Neuronal stem cell (in vitro differentiated cells): ENCODE measurements around the gene NTHL1.

Experiments used
- DNase-seq: peaks from one replicate; pipeline ENCODE4 v3.0.0-alpha.2; 2013; ENCODE audit warnings: low spot score
- H2AFZ ChIP-seq: one replicate; pipeline ENCODE4 v1.6.1; 2013; ENCODE audit warnings: mild to moderate bottlenecking, low read length, inconsistent platforms
- H2AK5ac ChIP-seq: 2 replicates; pipeline ENCODE4 v1.6.1; 2013; ENCODE audit warnings: low read depth, mild to moderate bottlenecking, inconsistent platforms, low read length, moderate library complexity, mixed read lengths
- H2BK120ac ChIP-seq: 2 replicates; pipeline ENCODE4 v1.6.1; 2013; ENCODE audit warnings: low read depth, mild to moderate bottlenecking, inconsistent platforms, low read length, moderate library complexity, mixed read lengths
- H2BK12ac ChIP-seq: one replicate; pipeline ENCODE4 v1.6.1; 2013; ENCODE audit warnings: low read length, inconsistent platforms
- H2BK15ac ChIP-seq: 2 replicates; pipeline ENCODE4 v1.6.1; 2013; ENCODE audit warnings: mild to moderate bottlenecking, low read length, inconsistent platforms, mixed read lengths
- H2BK5ac ChIP-seq: one replicate; pipeline ENCODE4 v1.6.1; 2013; ENCODE audit warnings: inconsistent platforms, mild to moderate bottlenecking, low read length, moderate library complexity
- H3K14ac ChIP-seq: one replicate; pipeline ENCODE4 v1.6.1; 2013; ENCODE audit warnings: low read length, inconsistent platforms
- H3K18ac ChIP-seq: 2 replicates; pipeline ENCODE4 v1.6.1; 2013; ENCODE audit warnings: low read length, inconsistent platforms
- H3K23ac ChIP-seq: 2 replicates; pipeline ENCODE4 v1.6.1; 2013; ENCODE audit warnings: low read depth, mild to moderate bottlenecking, mixed read lengths, low read length, inconsistent platforms; ENCODE audit not compliant: poor library complexity
- H3K27ac ChIP-seq: replicated peaks from 3 replicates; pipeline ENCODE4 v1.5.1; 2013; ENCODE audit warnings: low read length, inconsistent platforms
- H3K27me3 ChIP-seq, 3 experiments: 2 replicates each; pipeline ENCODE4 v1.6.1; 2013; ENCODE audit warnings: low read length in 3 of 3, mild to moderate bottlenecking in 2 of 3, inconsistent platforms in 1 of 3, low read depth in 1 of 3, mixed read lengths in 1 of 3, moderate library complexity in 1 of 3; ENCODE audit not compliant: control insufficient read depth in 3 of 3, insufficient read depth in 3 of 3
- H3K36me3 ChIP-seq, 2 donors: replicated peaks in 1 of 2; 2 replicates each; pipeline ENCODE4 v1.6.1; 2013; ENCODE audit warnings: low read length in 2 of 2; ENCODE audit not compliant: control insufficient read depth in 2 of 2, insufficient read depth in 2 of 2
- H3K4ac ChIP-seq: 2 replicates; pipeline ENCODE4 v1.6.1; 2013; ENCODE audit warnings: inconsistent platforms, mild to moderate bottlenecking, low read length, moderate library complexity
- H3K4me1 ChIP-seq, 2 donors: 1 replicate in 1 of 2; 2 replicates in 1 of 2; pipeline ENCODE4 v1.6.1; 2013; ENCODE audit warnings: low read length in 2 of 2, low read depth in 1 of 2; ENCODE audit not compliant: control insufficient read depth in 2 of 2, insufficient read depth in 1 of 2
- H3K4me2 ChIP-seq: one replicate; pipeline ENCODE4 v1.6.1; 2013; ENCODE audit warnings: mild to moderate bottlenecking, low read length, inconsistent platforms; ENCODE audit not compliant: insufficient read depth, poor library complexity, severe bottlenecking
- H3K4me3 ChIP-seq, 2 donors: 2 replicates each; pipeline ENCODE4 v1.5.1; 2013; ENCODE audit warnings: low read length in 2 of 2, mild to moderate bottlenecking in 2 of 2, inconsistent platforms in 1 of 2, moderate library complexity in 1 of 2
- H3K79me1 ChIP-seq: one replicate; pipeline ENCODE4 v1.6.1; 2013; ENCODE audit warnings: low read depth, mild to moderate bottlenecking, inconsistent platforms, low read length, moderate library complexity
- H3K9ac ChIP-seq: one replicate; pipeline ENCODE4 v1.6.1; 2013; ENCODE audit warnings: mild to moderate bottlenecking, low read depth, low read length, inconsistent platforms; ENCODE audit not compliant: poor library complexity
- H3K9me3 ChIP-seq, 2 donors: replicated peaks in 1 of 2; 2 replicates each; pipeline versions ENCODE3 to v1.6.1; 2013; ENCODE audit warnings: low read length in 2 of 2, mild to moderate bottlenecking in 2 of 2, inconsistent platforms in 1 of 2, low read depth in 1 of 2, mixed read lengths in 1 of 2, moderate library complexity in 1 of 2; ENCODE audit not compliant: control insufficient read depth in 2 of 2, insufficient read depth in 1 of 2
- H4K8ac ChIP-seq: one replicate; pipeline ENCODE4 v1.6.1; 2013; ENCODE audit warnings: low read depth, mild to moderate bottlenecking, inconsistent platforms, low read length, moderate library complexity
- H4K91ac ChIP-seq: one replicate; pipeline ENCODE4 v1.6.1; 2013; ENCODE audit warnings: low read length, low read depth, mild to moderate bottlenecking, inconsistent platforms; ENCODE audit not compliant: poor library complexity
- WGBS, 2 donors: extraction: QIAGEN DNeasy Blood & Tissue Kit; methylation state at CpG; one replicate each; pipeline ENCODE4 v1.1.7; 2013; ENCODE audit warnings: missing lambda C conversion rate in 2 of 2, mixed read lengths in 1 of 2; ENCODE audit not compliant: insufficient read length in 2 of 2, insufficient replicate concordance in 1 of 2; ENCODE audit errors: extremely low coverage in 2 of 2; 5-methylcytosine and 5-hydroxymethylcytosine counted together

The NTHL1 gene

GRCh38 chr16:2019518-2019920, 28.1 kb downstream of the NTHL1 start, which contains the start of gene NPW:
Gene NPW, plus strand, starts transcription at chr16:2019785.
- peak within 1 kb of the TSS; percentile 58 for H2BK12ac ChIP-seq
- no peak for DNase-seq
- peak within 1 kb of the TSS; percentile 65 for H3K23ac ChIP-seq
- H3K4ac ChIP-seq = peak within 1 kb of the TSS; percentile 89
- no peaks in the 10 kb centered on the region for H3K9me3 ChIP-seq
- peak within 1 kb of the TSS; percentile 92 for H2AK5ac ChIP-seq
- H4K91ac ChIP-seq = no peak within 1 kb of the TSS
- peaks cover 7 to 11% of the 10 kb centered on the region in 2 donors for H3K4me1 ChIP-seq
- peak within 1 kb of the TSS; percentile 58 for H2BK15ac ChIP-seq
- H3K9ac ChIP-seq = peak within 1 kb of the TSS; percentile 81
- peak within 1 kb of the TSS; percentile 75 for H2BK5ac ChIP-seq
- H3K79me1 ChIP-seq = no peaks in the 10 kb centered on the region
- no CpG with 5 or more reads among the region's 33 CpGs for WGBS, 2 donors
- H3K27ac ChIP-seq = no peak within 1 kb of the TSS
- H3K36me3 ChIP-seq = no peaks in the 10 kb centered on the region
- no peak within 1 kb of the TSS for H4K8ac ChIP-seq
- peak within 1 kb of the TSS; percentile 66 for H3K4me2 ChIP-seq
- H3K14ac ChIP-seq = peak within 1 kb of the TSS; percentile 82
- H2AFZ ChIP-seq = peak within 1 kb of the TSS; percentile 77
- H2BK120ac ChIP-seq = peak within 1 kb of the TSS; percentile 72
- H3K18ac ChIP-seq = peak within 1 kb of the TSS; percentile 85
- H3K27me3 ChIP-seq = peaks cover 19 to 45% (median 37%) of the 10 kb centered on the region in 3 experiments
- peak within 1 kb of the TSS; percentile 15 to 60 for H3K4me3 ChIP-seq

DNA sequence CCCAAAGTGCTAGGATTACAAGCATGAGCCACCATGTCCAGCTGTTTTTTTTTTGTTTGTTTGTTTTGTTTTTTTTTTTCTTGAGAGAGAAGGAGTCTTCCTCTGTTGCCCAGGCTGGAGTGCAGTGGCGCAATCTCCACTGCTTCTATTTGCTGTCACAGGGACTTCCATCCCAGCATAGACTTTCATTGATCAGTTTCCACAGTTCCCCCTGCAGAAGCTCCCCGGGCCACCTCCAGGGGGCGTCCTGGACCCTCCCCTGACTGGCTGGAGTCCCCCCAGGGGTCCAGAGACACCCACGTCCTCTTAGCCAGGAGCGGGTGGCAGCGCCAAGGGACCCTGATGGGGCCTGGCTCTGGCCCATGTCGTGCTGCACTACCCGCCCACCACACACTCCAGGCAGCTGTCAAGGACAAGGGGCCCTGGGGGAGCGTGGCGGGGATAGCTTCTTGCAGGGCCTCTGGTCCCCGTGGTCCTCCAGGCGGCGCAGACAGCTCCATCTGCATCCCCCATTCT, 31.2 kb downstream of the NTHL1 start:
- no peak overlapping the region for H2BK12ac ChIP-seq
- H2BK5ac ChIP-seq = no peak overlapping the region
- no peak overlapping the region for H3K14ac ChIP-seq
- peak overlapping the region; percentile 88 for H2AK5ac ChIP-seq
- WGBS, 2 donors = no CpG with 5 or more reads among the region's 13 CpGs
- H3K79me1 ChIP-seq = no peaks in the 10 kb centered on the region
- no peak overlapping the region for H3K18ac ChIP-seq
- no peaks in the 10 kb centered on the region for H3K36me3 ChIP-seq
- H4K91ac ChIP-seq = no peak overlapping the region
- peaks cover 2 to 4% of the 10 kb centered on the region in 2 donors for H3K4me1 ChIP-seq
- H2BK15ac ChIP-seq = peak overlapping the region; percentile 4
- no peak overlapping the region for H3K4me3 ChIP-seq
- no peak overlapping the region for H3K4ac ChIP-seq
- no peak overlapping the region for H2AFZ ChIP-seq
- peak overlapping the region; percentile 89 for H3K23ac ChIP-seq
- H3K9me3 ChIP-seq = no peaks in the 10 kb centered on the region
- H4K8ac ChIP-seq = no peak overlapping the region
- H3K4me2 ChIP-seq = no peak overlapping the region
- H3K9ac ChIP-seq = no peak overlapping the region
- no peak for DNase-seq
- peaks cover 19 to 32% (median 30%) of the 10 kb centered on the region in 3 experiments for H3K27me3 ChIP-seq
- no peak overlapping the region for H3K27ac ChIP-seq
- no peak overlapping the region for H2BK120ac ChIP-seq

- no CpG with 5 or more reads among the region's 7 CpGs for WGBS, 2 donors
Observed at GRCh38 chr16:2015947-2016208, 31.8 kb downstream of the NTHL1 start.

DNA sequence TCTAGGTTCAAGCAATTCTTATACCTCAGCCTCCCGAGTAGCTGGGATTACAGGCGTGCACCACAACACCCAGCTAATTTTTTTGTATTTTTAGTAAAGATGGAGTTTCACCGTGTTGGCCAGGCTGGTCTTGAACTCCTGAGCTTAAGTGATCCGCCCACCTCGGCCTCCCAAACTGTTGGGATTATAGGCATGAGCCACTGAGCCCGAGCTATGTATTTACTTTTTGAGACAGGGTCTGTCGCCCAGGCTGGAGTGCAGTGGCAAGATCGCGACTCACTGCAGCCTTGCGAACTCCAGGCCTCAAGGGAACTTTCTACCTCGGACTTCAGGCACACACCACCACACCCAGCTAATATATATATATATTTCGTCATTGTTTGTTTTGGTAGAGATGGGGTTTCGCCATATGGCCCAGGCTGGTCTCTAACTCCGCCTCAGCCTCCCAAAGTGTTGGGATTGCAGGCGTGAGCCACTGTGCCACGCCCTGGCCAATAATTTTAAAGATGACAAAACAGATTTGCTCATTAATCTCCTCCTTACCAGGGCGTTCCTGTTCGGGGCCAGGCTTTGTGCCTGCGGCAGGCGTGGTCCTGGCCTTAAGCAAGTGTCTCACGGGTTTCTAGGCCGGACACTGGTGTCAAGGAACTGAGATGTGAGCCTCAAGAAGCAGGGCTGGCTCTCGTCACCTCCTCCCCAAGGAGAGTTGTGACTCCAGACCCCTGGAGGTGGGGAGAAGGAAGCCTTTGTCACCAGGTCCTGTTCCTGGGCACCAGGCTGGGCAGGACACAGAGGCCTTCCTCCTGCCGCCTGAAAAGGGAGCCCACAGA, 32.3 kb downstream of the NTHL1 start:
- Histone ChIP-seq H2BK12ac (no peak overlapping the region), H2BK120ac (no peak overlapping the region), H2AFZ (no peak overlapping the region), H3K27ac (no peak overlapping the region), H3K18ac (peak overlapping the region; percentile 48), H4K8ac (no peak overlapping the region), H3K4me3 (no peak overlapping the region), H3K9ac (no peak overlapping the region), H3K4ac (no peak overlapping the region), H3K23ac (peak overlapping the region; percentile 73), H3K4me1 (peaks cover 3 to 4% of the 10 kb centered on the region in 2 donors), H2BK5ac (no peak overlapping the region), H3K36me3 (no peaks in the 10 kb centered on the region), H2BK15ac (peak overlapping the region; percentile 58), H3K9me3 (no peaks in the 10 kb centered on the region), H2AK5ac (peak overlapping the region; percentile 93), H3K27me3 (peaks cover 15 to 23% (median 21%) of the 10 kb centered on the region in 3 experiments), H3K14ac (no peak overlapping the region), H3K4me2 (no peak overlapping the region), H4K91ac (no peak overlapping the region), H3K79me1 (peaks cover 2% of the 10 kb centered on the region)
- DNase-seq = no peak
- WGBS, 2 donors = no CpG with 5 or more reads among the region's 24 CpGs

More at GRCh38 chr16:2015947-2016208, 31.8 kb downstream of the NTHL1 start:
- no peak overlapping the region for H3K27ac ChIP-seq
- H3K23ac ChIP-seq = peak overlapping the region; percentile 73
- no peak for DNase-seq
- no peak overlapping the region for H3K4me3 ChIP-seq
- no peak overlapping the region for H3K4me2 ChIP-seq
- H2BK5ac ChIP-seq = no peak overlapping the region
- H2AK5ac ChIP-seq = peak overlapping the region; percentile 93
- H4K8ac ChIP-seq = no peak overlapping the region
- peaks cover 19 to 28% (median 26%) of the 10 kb centered on the region in 3 experiments for H3K27me3 ChIP-seq
- H2BK15ac ChIP-seq = peak overlapping the region; percentile 58
- no peak overlapping the region for H3K4ac ChIP-seq
- H3K9ac ChIP-seq = no peak overlapping the region
- H3K9me3 ChIP-seq = no peaks in the 10 kb centered on the region
- no peak overlapping the region for H2AFZ ChIP-seq
- no peaks in the 10 kb centered on the region for H3K79me1 ChIP-seq
- H3K18ac ChIP-seq = peak overlapping the region; percentile 48
- no peak overlapping the region for H2BK120ac ChIP-seq
- H3K4me1 ChIP-seq = peaks cover 2 to 4% of the 10 kb centered on the region in 2 donors
- H4K91ac ChIP-seq = no peak overlapping the region
- H3K14ac ChIP-seq = peak overlapping the region; percentile 44
- H3K36me3 ChIP-seq = no peaks in the 10 kb centered on the region
- no peak overlapping the region for H2BK12ac ChIP-seq
